K562 (cell line): ENCODE data around the gene ZNF234. TPM values are rescaled to one million over a fixed set of nuclear protein-coding genes. Genes with fewer than 3 reads are reported as not detected.
"Not testable (repeated sequence)": the region's sequence is repeated elsewhere in the genome, so short reads cannot be mapped to it uniquely, and the experiment has no call there.

Source experiments
- ATAC-seq: fragments of 200-7000 bp; cut with Tn5 transposase; 3 replicates; pipeline ENCODE4 v1.9.1; 2020; ENCODE audit warnings: moderate library complexity
- BruUV-seq: library from RNA; stranded (reverse); fragments of 400-500 nt; replicated peaks from 2 replicates; lab custom pipeline; 2021; lab: Mats Ljungman, UMichigan
- CTCF ChIA-PET: fragments of 300-600 bp; formaldehyde crosslinking; extraction: SDS; loops from one replicate; lab custom pipeline; 2021; ENCODE audit warnings: low intra/inter-chr PET ratio; lab: Yijun Ruan, JAX
- POLR2A ChIA-PET: fragments of 300-600, 350-650 bp; sonication (Branson Sonifier 250); formaldehyde crosslinking; extraction: SDS; loops from one replicate; lab custom pipeline; 2021; ENCODE audit warnings: antibody characterized with exemption, inconsistent platforms; lab: Yijun Ruan, JAX
- DNase-seq, 4 experiments: peaks; one replicate each; pipeline versions ENCODE4 v3.0.0 to v3.0.0-alpha.2; 2011 to 2018; ENCODE audit warnings: low spot score in 3 of 4, mixed read lengths in 3 of 4; ENCODE audit errors: extremely low read depth in 1 of 4
- FAIRE-seq: peaks from 2 replicates; lab custom pipeline; 2011; peaks lifted over from hg19 to GRCh38; lab: Jason Lieb, UNC
- H2AFZ ChIP-seq: 2 replicates; pipeline ENCODE4 v1.6.0; 2011; ENCODE audit warnings: low read depth, low read length, control low read depth, inconsistent platforms
- H3K27ac ChIP-seq: fragments of 200-600 bp; 3 replicates; pipeline ENCODE4 v1.8.0; 2011; ENCODE audit warnings: low read depth, mild to moderate bottlenecking, control low read depth, inconsistent platforms, low read length, moderate library complexity, mixed read lengths; ENCODE audit errors: extremely low read depth
- H3K27me3 ChIP-seq, 2 experiments: fragments of 300-600 bp in 1 of 2; 2 replicates in 1 of 2; 3 replicates in 1 of 2; pipeline versions ENCODE4 v1.6.0 to v1.8.0; 2011; ENCODE audit warnings: inconsistent platforms in 2 of 2, low read length in 2 of 2, mild to moderate bottlenecking in 1 of 2, mixed read lengths in 1 of 2, moderate library complexity in 1 of 2; ENCODE audit not compliant: control insufficient read depth in 2 of 2, insufficient read depth in 2 of 2
- H3K36me3 ChIP-seq: fragments of 300-600 bp; 3 replicates; pipeline ENCODE4 v1.8.0; 2011; ENCODE audit warnings: mild to moderate bottlenecking, low read length, inconsistent platforms; ENCODE audit not compliant: control insufficient read depth, insufficient read depth
- H3K4me1 ChIP-seq, 2 experiments: fragments of 200-600 bp in 1 of 2; replicated peaks in 1 of 2; 2 replicates in 1 of 2; 3 replicates in 1 of 2; pipeline versions ENCODE4 v1.5.1 to v1.8.0; 2011; ENCODE audit warnings: inconsistent platforms in 2 of 2, low read length in 2 of 2, mild to moderate bottlenecking in 1 of 2, mixed read lengths in 1 of 2, moderate library complexity in 1 of 2; ENCODE audit not compliant: control insufficient read depth in 2 of 2, insufficient read depth in 2 of 2
- H3K4me2 ChIP-seq: 2 replicates; pipeline ENCODE4 v1.6.1; 2011; ENCODE audit warnings: low read length, control low read depth, inconsistent platforms, mixed read lengths; ENCODE audit not compliant: insufficient read depth
- H3K4me3 ChIP-seq: fragments of 200-600 bp; sonication (generic), shearing (Covaris generic); 2 replicates; pipeline ENCODE4 v1.5.1; 2016; ENCODE audit warnings: control low read depth, inconsistent platforms
- H3K79me2 ChIP-seq: fragments of 200-600 bp; 3 replicates; pipeline ENCODE4 v1.8.0; 2011; ENCODE audit warnings: low read length, inconsistent platforms; ENCODE audit not compliant: control insufficient read depth, insufficient read depth
- H3K9ac ChIP-seq, 2 experiments: 2 replicates each; pipeline versions ENCODE4 v1.6.0 to v1.6.1; 2011; ENCODE audit warnings: low read depth in 2 of 2, low read length in 2 of 2, control low read depth in 1 of 2, inconsistent platforms in 1 of 2, mild to moderate bottlenecking in 1 of 2, mixed read lengths in 1 of 2; ENCODE audit not compliant: insufficient read depth in 1 of 2
- H3K9me1 ChIP-seq: one replicate; pipeline ENCODE4 v1.6.0; 2011; ENCODE audit warnings: inconsistent platforms, mild to moderate bottlenecking, low read length, moderate library complexity; ENCODE audit not compliant: control insufficient read depth, insufficient read depth
- H3K9me3 ChIP-seq: replicated peaks from 2 replicates; pipeline ENCODE4 v1.5.1; 2011; ENCODE audit warnings: low read depth, low read length, inconsistent platforms; ENCODE audit not compliant: control insufficient read depth, insufficient read depth
- H4K20me1 ChIP-seq: replicated peaks from 2 replicates; pipeline ENCODE4 v1.6.1; 2011; ENCODE audit warnings: low read length, inconsistent platforms, mixed read lengths; ENCODE audit not compliant: control insufficient read depth, insufficient read depth
- CUX1 ChIP-seq: fragments of 200-800 bp; sonication (Bioruptor generic); IDR thresholded peaks from 2 replicates; pipeline ENCODE4 v1.6.1; 2016; ENCODE audit warnings: missing genetic modification characterization, missing compliant biosample characterization
- HNRNPUL1 ChIP-seq: fragments of 200-400 bp; formaldehyde crosslinking; IDR thresholded peaks from 2 replicates; pipeline ENCODE4 v1.6.1; 2017; ENCODE audit warnings: low read length
- WGBS: fragments of 100-300 bp; shearing (Covaris generic); methylation state at CpG from one replicate; pipeline ENCODE4 v1.1.6; 2016; ENCODE audit warnings: low coverage, mixed read lengths; ENCODE audit not compliant: insufficient coverage; ENCODE audit errors: missing lambda C conversion rate; 5-methylcytosine and 5-hydroxymethylcytosine counted together
- in situ Hi-C: fragments of 300-500 bp; cut with MboI; formaldehyde crosslinking; loops from 4 replicates; pipeline ENCODE4 v1.15.0; 2018; ENCODE audit warnings: inconsistent platforms, mixed read lengths
- intact Hi-C: fragments of 100-400 bp; cut with micrococcal nuclease; formaldehyde crosslinking; loops from 2 replicates; pipeline ENCODE4 v1.14.2; 2022
- polyA plus RNA-seq, 8 experiments: library from polyadenylated mRNA; depleted of rRNA in 4 of 8; stranded (reverse) in 5 of 8; unstranded in 3 of 8; fragments of >200 nt; fragmentation: Nextera tagmentation in 2 of 8; fragmentation: Illumina TruSeq in 1 of 8; extraction: Ambion mirVana in 2 of 8; extraction: Trizol in 1 of 8; gene quantifications; 2 replicates each; pipeline versions ENCODE4 v1.2.1 to v1.2.3, GENCODE V29; 2011 to 2014; ENCODE audit warnings: inconsistent platforms in 1 of 8, missing spikeins in 1 of 8
- total RNA-seq, 7 experiments: library from RNA; depleted of rRNA in 6 of 7; stranded (reverse); fragments of >200 nt in 6 of 7; fragmentation: Illumina TruSeq in 2 of 7; extraction: Trizol in 2 of 7; gene quantifications; 2 replicates each; pipeline versions ENCODE4 v1.2.1 to v1.2.3, GENCODE V29; 2011 to 2021; ENCODE audit warnings: low replicate concordance in 1 of 7

ZNF234 gene
- total and polyA plus RNA-seq, 9 of the 15 experiments (the other 6 are each of a cell fraction or from before 2014, with no cell fraction given) = 0.82 to 2.9 (median 1.5) TPM

DNA sequence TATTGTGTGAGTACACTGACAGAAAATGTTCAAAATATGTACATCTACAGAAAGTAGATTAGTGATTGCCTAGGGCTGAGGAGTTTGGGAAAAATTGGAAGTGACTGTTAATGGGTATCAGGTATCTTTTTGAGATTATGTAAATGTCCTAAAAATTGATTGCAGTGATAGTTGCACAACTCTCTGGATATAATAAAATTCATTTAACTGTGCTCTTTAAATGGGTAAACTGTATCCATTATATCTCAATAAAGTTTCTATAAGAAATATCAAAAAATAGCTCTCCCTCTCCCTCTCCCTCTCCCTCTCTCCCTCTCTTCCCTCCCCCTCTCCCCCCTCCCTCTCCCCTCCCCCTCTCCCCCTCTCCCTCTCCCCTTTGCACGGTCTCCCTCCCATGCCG is 61.6 kb downstream of the ZNF234 start (continued):
- TF ChIP-seq CUX1 (CRISPR knock-in tag) = no peak
- TF ChIP-seq HNRNPUL1 = no peak

GRCh38 chr19:44203877-44204276 is 62.5 kb downstream of the ZNF234 start:
- ATAC-seq, H3K27ac ChIP-seq, H3K27me3 ChIP-seq, H3K79me2 ChIP-seq, H3K4me2 ChIP-seq, H3K4me1 ChIP-seq, BruUV-seq, FAIRE-seq, H3K9me1 ChIP-seq, POLR2A ChIA-PET, H3K9ac ChIP-seq, H4K20me1 ChIP-seq, DNase-seq, H3K4me3 ChIP-seq, H2AFZ ChIP-seq, H3K36me3 ChIP-seq, CTCF ChIA-PET, intact Hi-C loops, H3K9me3 ChIP-seq, in situ Hi-C loops: not testable (repeated sequence)
- 6% methylated on average over 3 of the region's 31 CpGs for WGBS
